22Rv1 (cell line): ENCODE data around the gene AFAP1L2.

Experiments
- ZFX ChIP-seq: fragments of 450-650 bp; IDR thresholded peaks from 2 replicates; pipeline ENCODE4 v1.6.1; 2017; ENCODE audit warnings: antibody characterized with exemption, borderline replicate concordance
- TF ChIP-seq, protein P1 (sequence below): fragments of 450-650 bp; IDR thresholded peaks from 2 replicates; pipeline ENCODE4 v1.5.1; 2017; ENCODE audit warnings: mild to moderate bottlenecking

DNA sequence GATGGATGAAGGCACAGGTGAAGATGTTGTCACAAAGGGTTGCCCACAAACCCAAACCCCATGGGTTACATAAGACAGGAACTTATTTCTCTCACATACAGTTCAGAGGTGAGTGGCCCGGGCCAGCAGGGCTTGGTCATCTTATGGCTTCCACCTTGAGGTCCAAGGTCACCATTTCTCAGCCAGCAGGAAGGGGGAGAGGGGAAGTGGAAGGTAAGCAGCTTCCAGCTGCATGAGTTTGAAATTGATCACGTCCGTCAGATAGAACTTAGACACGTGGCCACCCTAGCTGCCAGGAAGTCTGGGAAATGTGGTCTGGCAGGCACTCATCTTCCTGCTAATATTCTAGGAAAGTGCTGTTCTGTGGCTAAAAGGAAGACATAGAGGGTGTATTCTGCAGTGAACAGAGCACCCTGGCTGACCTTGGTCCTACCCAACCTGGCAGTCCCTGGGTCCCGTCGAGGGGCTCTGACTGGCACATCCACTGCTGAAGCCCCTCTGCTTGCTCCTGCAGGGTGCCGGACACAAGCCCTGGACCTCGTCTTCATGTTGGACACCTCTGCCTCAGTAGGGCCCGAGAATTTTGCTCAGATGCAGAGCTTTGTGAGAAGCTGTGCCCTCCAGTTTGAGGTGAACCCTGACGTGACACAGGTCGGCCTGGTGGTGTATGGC, 115.7 kb downstream of the AFAP1L2 start:
- TF ChIP-seq, protein P1, sequence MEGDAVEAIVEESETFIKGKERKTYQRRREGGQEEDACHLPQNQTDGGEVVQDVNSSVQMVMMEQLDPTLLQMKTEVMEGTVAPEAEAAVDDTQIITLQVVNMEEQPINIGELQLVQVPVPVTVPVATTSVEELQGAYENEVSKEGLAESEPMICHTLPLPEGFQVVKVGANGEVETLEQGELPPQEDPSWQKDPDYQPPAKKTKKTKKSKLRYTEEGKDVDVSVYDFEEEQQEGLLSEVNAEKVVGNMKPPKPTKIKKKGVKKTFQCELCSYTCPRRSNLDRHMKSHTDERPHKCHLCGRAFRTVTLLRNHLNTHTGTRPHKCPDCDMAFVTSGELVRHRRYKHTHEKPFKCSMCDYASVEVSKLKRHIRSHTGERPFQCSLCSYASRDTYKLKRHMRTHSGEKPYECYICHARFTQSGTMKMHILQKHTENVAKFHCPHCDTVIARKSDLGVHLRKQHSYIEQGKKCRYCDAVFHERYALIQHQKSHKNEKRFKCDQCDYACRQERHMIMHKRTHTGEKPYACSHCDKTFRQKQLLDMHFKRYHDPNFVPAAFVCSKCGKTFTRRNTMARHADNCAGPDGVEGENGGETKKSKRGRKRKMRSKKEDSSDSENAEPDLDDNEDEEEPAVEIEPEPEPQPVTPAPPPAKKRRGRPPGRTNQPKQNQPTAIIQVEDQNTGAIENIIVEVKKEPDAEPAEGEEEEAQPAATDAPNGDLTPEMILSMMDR = no peak
- TF ChIP-seq ZFX = no peak
